HepG2 (cell line): ENCODE data around the gene TET2. TPM values are rescaled to one million over a fixed set of nuclear protein-coding genes. Genes with fewer than 3 reads are reported as not detected.

Experiments used
- EP300 ChIP-seq, 3 experiments: sonication (generic) in 1 of 3; formaldehyde crosslinking in 1 of 3; IDR thresholded peaks; 2 replicates each; pipeline versions ENCODE4 v1.5.1 to v1.6.1; 2011 to 2020; ENCODE audit warnings: low read depth in 2 of 3, low read length in 2 of 3, borderline replicate concordance in 1 of 3, improper control_type of control experiment in 1 of 3, mild to moderate bottlenecking in 1 of 3, missing genetic modification reagents in 1 of 3, moderate library complexity in 1 of 3
- FOXO1 ChIP-seq: sonication (generic); formaldehyde crosslinking; IDR thresholded peaks from 2 replicates; pipeline ENCODE4 v1.4.0; 2020; ENCODE audit warnings: missing genetic modification reagents
- HOXA7 ChIP-seq: sonication (generic); formaldehyde crosslinking; IDR thresholded peaks from 2 replicates; pipeline ENCODE4 v1.8.1; 2022; ENCODE audit warnings: mild to moderate bottlenecking, missing genetic modification reagents, moderate library complexity
- HOXD1 ChIP-seq: sonication (generic); formaldehyde crosslinking; IDR thresholded peaks from 2 replicates; pipeline ENCODE4 v1.5.0; 2020; ENCODE audit warnings: missing genetic modification reagents
- KAT8 ChIP-seq: IDR thresholded peaks from 2 replicates; pipeline ENCODE4 v1.6.1; 2016; ENCODE audit warnings: missing genetic modification reagents, missing compliant biosample characterization
- KDM6A ChIP-seq: IDR thresholded peaks from 2 replicates; pipeline ENCODE4 v1.6.1; 2016; ENCODE audit warnings: low read depth
- LCORL ChIP-seq, 2 experiments: fragments of 450-650 bp in 1 of 2; sonication (generic) in 1 of 2; formaldehyde crosslinking in 1 of 2; IDR thresholded peaks; 2 replicates each; pipeline versions ENCODE4 v1.5.0 to v1.6.1; 2017 to 2020; ENCODE audit warnings: antibody characterized with exemption in 1 of 2, missing genetic modification reagents in 1 of 2
- NFIB ChIP-seq: sonication (generic); formaldehyde crosslinking; IDR thresholded peaks from 2 replicates; pipeline ENCODE4 v1.9.0; 2021; ENCODE audit warnings: missing genetic modification reagents, mild to moderate bottlenecking, borderline replicate concordance
- NR3C1 ChIP-seq: sonication (generic); formaldehyde crosslinking; IDR thresholded peaks from 2 replicates; pipeline ENCODE4 v1.4.0; 2020; ENCODE audit warnings: missing genetic modification reagents
- RFX1 ChIP-seq: fragments of 450-650 bp; IDR thresholded peaks from 2 replicates; pipeline ENCODE4 v1.6.1; 2017
- SATB2 ChIP-seq: sonication (generic); formaldehyde crosslinking; IDR thresholded peaks from 2 replicates; pipeline ENCODE4 v1.5.0; 2020; ENCODE audit warnings: missing genetic modification reagents
- SNAPC2 ChIP-seq: sonication (generic); formaldehyde crosslinking; IDR thresholded peaks from 2 replicates; pipeline ENCODE4 v1.8.1; 2022; ENCODE audit warnings: mild to moderate bottlenecking, missing genetic modification reagents
- TCF7 ChIP-seq: sonication (generic); IDR thresholded peaks from 2 replicates; pipeline ENCODE4 v1.6.1; 2016; ENCODE audit warnings: antibody characterized with exemption, low read depth
- YY1 ChIP-seq: IDR thresholded peaks from 2 replicates; pipeline ENCODE4 v1.6.1; 2011; ENCODE audit warnings: low read length, low read depth, moderate library complexity, mild to moderate bottlenecking; ENCODE audit not compliant: insufficient read depth, insufficient replicate concordance
- ZBTB4 ChIP-seq: sonication (generic); formaldehyde crosslinking; IDR thresholded peaks from 2 replicates; pipeline ENCODE4 v1.4.0; 2020; ENCODE audit warnings: missing genetic modification reagents, mild to moderate bottlenecking, borderline replicate concordance
- ZNF256 ChIP-seq: sonication (generic); formaldehyde crosslinking; conservative IDR thresholded peaks from 2 replicates; pipeline ENCODE4 v1.4.0; 2020; ENCODE audit warnings: missing genetic modification reagents
- ZNF329 ChIP-seq: sonication (generic); formaldehyde crosslinking; IDR thresholded peaks from 2 replicates; pipeline ENCODE4 v1.9.0; 2021; ENCODE audit warnings: low read depth, mild to moderate bottlenecking, missing genetic modification reagents
- ZNF564 ChIP-seq: sonication (generic); formaldehyde crosslinking; IDR thresholded peaks from 2 replicates; pipeline ENCODE4 v1.8.1; 2023; ENCODE audit warnings: mild to moderate bottlenecking, missing genetic modification reagents
- ZNF577 ChIP-seq: sonication (generic); formaldehyde crosslinking; IDR thresholded peaks from 2 replicates; pipeline ENCODE4 v1.4.0; 2020; ENCODE audit warnings: mild to moderate bottlenecking, low read depth, missing genetic modification reagents, borderline replicate concordance
- ZSCAN30 ChIP-seq: sonication (generic); formaldehyde crosslinking; IDR thresholded peaks from 2 replicates; pipeline ENCODE4 v1.5.0; 2020; ENCODE audit warnings: mild to moderate bottlenecking, missing genetic modification reagents
- polyA plus RNA-seq, 8 experiments: library from polyadenylated mRNA; depleted of rRNA in 3 of 8; stranded (reverse) in 7 of 8; unstranded in 1 of 8; fragments of >200 nt; fragmentation: Illumina TruSeq in 4 of 8; extraction: Trizol in 4 of 8; gene quantifications; 2 replicates each; pipeline versions ENCODE4 v1.2.1 to v1.2.3, GENCODE V29; 2011 to 2016; ENCODE audit warnings: low read depth in 4 of 8, missing spikeins in 1 of 8, mixed read lengths in 1 of 8; ENCODE audit not compliant: insufficient read depth in 1 of 8
- total RNA-seq, 5 experiments: library from RNA; depleted of rRNA; stranded (reverse); fragments of >200 nt; fragmentation: Illumina TruSeq; extraction: Trizol; gene quantifications; 2 replicates each; pipeline ENCODE4 v1.2.3, GENCODE V29; 2016; ENCODE audit warnings: low read depth in 1 of 5
- TF ChIP-seq, protein P1 (sequence below): sonication (generic); formaldehyde crosslinking; IDR thresholded peaks from 2 replicates; pipeline ENCODE4 v1.4.0; 2020; ENCODE audit warnings: missing genetic modification reagents
- TF ChIP-seq, protein P2 (sequence below): IDR thresholded peaks from 2 replicates; pipeline ENCODE4 v1.6.1; 2016; ENCODE audit warnings: mild to moderate bottlenecking, missing biosample characterization, missing genetic modification reagents
- TF ChIP-seq, protein P3 (sequence below): sonication (generic); formaldehyde crosslinking; IDR thresholded peaks from 2 replicates; pipeline ENCODE4 v1.4.0; 2020; ENCODE audit warnings: mild to moderate bottlenecking, low read depth, missing genetic modification reagents

The TET2 gene
- total and polyA plus RNA-seq, 2 of the 13 experiments (the other 11 are each of a cell fraction or from before 2014, with no cell fraction given), result 4.7 to 4.8 TPM

GRCh38 chr4:105146276-105147015 lies at the start of gene TET2 (continued):
- TF ChIP-seq, protein P1, sequence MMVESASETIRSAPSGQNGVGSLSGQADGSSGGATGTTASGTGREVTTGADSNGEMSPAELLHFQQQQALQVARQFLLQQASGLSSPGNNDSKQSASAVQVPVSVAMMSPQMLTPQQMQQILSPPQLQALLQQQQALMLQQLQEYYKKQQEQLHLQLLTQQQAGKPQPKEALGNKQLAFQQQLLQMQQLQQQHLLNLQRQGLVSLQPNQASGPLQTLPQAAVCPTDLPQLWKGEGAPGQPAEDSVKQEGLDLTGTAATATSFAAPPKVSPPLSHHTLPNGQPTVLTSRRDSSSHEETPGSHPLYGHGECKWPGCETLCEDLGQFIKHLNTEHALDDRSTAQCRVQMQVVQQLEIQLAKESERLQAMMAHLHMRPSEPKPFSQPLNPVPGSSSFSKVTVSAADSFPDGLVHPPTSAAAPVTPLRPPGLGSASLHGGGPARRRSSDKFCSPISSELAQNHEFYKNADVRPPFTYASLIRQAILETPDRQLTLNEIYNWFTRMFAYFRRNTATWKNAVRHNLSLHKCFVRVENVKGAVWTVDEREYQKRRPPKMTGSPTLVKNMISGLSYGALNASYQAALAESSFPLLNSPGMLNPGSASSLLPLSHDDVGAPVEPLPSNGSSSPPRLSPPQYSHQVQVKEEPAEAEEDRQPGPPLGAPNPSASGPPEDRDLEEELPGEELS (CRISPR knock-in tag), result no peak
- TF ChIP-seq HOXD1 (CRISPR knock-in tag) (no peak), EP300 (IDR thresholded peaks at IDR 0.05; ENCODE audit: low read depth in 2 of 2, low read length in 2 of 2) (no peak), EP300 (CRISPR knock-in tag; IDR thresholded peaks at IDR 0.05; ENCODE audit: borderline replicate concordance) (no peak), ZBTB4 (CRISPR knock-in tag) (no peak), TCF7 (no peak), YY1 (peak; percentile 90), SATB2 (CRISPR knock-in tag) (no peak), NFIB (CRISPR knock-in tag) (no peak), ZNF564 (CRISPR knock-in tag) (no peak), ZNF577 (no peak), ZNF256 (CRISPR knock-in tag) (no peak), ZSCAN30 (CRISPR knock-in tag) (no peak), RFX1 (no peak), HOXA7 (CRISPR knock-in tag) (no peak), NR3C1 (CRISPR knock-in tag) (no peak), KDM6A (CRISPR knock-in tag) (no peak), KAT8 (no peak), SNAPC2 (CRISPR knock-in tag) (no peak), LCORL (IDR thresholded peaks at IDR 0.05) (no peak), LCORL (CRISPR knock-in tag; IDR thresholded peaks at IDR 0.05) (peak; percentile 25; the same call in 1 of the 2 replicates), ZNF329 (no peak), FOXO1 (CRISPR knock-in tag) (no peak)
- TF ChIP-seq, protein P2, sequence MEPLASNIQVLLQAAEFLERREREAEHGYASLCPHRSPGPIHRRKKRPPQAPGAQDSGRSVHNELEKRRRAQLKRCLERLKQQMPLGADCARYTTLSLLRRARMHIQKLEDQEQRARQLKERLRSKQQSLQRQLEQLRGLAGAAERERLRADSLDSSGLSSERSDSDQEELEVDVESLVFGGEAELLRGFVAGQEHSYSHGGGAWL, result peak; percentile 69; the same call in 1 of the 2 replicates
- TF ChIP-seq, protein P3, sequence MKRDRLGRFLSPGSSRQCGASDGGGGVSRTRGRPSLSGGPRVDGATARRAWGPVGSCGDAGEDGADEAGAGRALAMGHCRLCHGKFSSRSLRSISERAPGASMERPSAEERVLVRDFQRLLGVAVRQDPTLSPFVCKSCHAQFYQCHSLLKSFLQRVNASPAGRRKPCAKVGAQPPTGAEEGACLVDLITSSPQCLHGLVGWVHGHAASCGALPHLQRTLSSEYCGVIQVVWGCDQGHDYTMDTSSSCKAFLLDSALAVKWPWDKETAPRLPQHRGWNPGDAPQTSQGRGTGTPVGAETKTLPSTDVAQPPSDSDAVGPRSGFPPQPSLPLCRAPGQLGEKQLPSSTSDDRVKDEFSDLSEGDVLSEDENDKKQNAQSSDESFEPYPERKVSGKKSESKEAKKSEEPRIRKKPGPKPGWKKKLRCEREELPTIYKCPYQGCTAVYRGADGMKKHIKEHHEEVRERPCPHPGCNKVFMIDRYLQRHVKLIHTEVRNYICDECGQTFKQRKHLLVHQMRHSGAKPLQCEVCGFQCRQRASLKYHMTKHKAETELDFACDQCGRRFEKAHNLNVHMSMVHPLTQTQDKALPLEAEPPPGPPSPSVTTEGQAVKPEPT (CRISPR knock-in tag), result no peak
